A204.1 (cell line): ENCODE results near the gene SLC12A4.

Experiments
- FAIRE-seq: peaks from 2 replicates; lab custom pipeline; 2012; peaks lifted over from hg19 to GRCh38; lab: Jason Lieb, UNC

The SLC12A4 gene

GRCh38 chr16:67963292-67963661 lies 5.2 kb downstream of the SLC12A4 start:
- no peak for FAIRE-seq

- FAIRE-seq: no peak
Observed at GRCh38 chr16:67962135-67962534, 6.3 kb downstream of the SLC12A4 start.

DNA sequence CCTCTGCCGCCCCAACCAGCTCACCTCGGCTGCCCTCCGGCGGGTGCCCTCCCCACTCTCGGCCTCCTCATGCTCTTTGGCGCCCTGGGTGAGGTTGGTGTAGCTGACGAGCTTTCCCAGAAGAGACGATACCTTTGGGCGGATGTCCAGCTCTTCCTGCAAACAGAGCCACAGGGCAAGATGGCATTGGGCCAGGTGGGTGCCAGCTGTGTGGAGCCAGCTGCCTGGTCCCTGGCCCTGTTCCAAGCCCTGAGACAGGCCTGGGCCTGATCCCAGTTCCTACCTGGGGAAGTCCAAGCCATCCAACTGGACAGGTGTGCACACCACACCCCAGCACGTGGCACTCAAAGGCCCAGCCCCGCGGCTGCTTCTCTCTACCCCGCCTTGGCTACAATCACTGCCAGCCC lies 6.9 kb downstream of the SLC12A4 start:
- FAIRE-seq: no peak

- no peak for FAIRE-seq
Observed at GRCh38 chr16:67959536-67960329, 8.7 kb downstream of the SLC12A4 start.

DNA sequence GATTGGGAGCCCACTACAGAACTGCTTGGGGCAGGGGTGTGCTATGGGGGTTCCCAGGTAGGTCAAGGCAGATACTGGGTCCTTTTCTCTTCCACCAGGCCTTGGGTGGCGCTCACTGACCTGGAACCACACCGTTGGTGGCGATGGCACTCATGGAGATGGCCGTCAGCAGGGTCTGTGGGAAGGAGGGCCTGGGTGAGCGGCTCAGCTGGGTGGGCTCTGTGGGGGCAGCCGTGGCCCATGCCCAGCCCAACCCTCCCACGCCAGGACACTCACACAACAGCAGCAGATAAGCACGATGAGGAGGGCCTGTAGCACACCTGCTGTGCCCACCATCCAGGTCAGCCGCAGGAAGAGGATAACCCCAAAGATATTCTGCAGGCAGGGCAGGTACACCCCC lies 10.8 kb downstream of the SLC12A4 start:
- no peak for FAIRE-seq

GRCh38 chr16:67954421-67955196 lies 13.8 kb downstream of the SLC12A4 start:
- FAIRE-seq: no peak

GRCh38 chr16:67953641-67954375 lies 14.6 kb downstream of the SLC12A4 start:
- FAIRE-seq: no peak

DNA sequence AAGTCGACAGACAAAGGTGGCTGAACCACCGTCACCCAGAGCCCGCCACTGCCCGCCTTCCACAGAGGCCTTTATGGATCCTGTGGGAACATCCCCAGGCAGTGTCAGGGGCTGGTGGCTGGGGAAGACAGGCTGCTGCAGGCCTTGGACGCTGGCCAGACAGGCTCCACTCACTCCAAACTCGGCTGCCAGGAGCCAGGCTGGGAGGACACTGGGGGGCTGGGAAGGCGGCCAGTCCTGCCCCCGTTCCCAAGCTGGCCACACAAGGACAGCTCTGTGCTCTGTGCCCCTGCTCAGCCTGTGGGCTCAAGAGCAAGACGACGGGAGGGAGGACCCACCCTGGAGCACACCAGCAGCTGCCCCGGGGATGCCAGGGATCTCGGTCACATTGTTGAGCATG lies 17.0 kb downstream of the SLC12A4 start:
- no peak for FAIRE-seq

DNA sequence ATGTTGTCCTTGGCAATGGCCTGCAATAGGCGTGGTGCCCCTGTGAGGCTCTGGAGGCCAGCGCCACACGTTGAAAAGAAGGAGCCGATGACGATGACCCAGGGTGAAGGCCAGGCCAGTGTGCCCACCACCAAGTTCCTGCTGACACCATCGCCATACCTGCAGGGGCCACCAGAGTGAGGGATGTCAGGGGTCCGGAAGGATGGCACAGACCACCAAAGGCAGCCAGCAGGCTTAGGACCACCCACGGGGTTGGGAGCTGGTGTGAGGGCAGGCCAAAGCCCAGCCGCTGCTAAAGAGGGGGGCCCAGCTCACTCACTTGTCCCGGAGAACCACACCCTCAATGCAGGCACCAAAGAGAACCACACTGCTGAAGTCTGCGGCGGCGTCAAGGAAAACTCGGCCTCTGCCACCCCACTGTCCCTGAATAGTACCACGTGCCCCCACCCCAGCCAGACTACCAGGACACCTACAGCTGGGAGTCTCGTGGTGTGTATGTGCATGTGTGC lies 18.0 kb downstream of the SLC12A4 start:
- no peak for FAIRE-seq

- FAIRE-seq: no peak
Observed at GRCh38 chr16:67949645-67950044, 18.8 kb downstream of the SLC12A4 start.

GRCh38 chr16:67948015-67948414 lies 20.4 kb downstream of the SLC12A4 start:
- FAIRE-seq: no peak

GRCh38 chr16:67946966-67947558 lies 21.4 kb downstream of the SLC12A4 start:
- FAIRE-seq: no peak

- no peak for FAIRE-seq
Observed at GRCh38 chr16:67946128-67946569, 22.3 kb downstream of the SLC12A4 start.

GRCh38 chr16:67945392-67945933 lies 23.0 kb downstream of the SLC12A4 start:
- FAIRE-seq: no peak

GRCh38 chr16:67944690-67945391 lies 23.6 kb downstream of the SLC12A4 start:
- no peak for FAIRE-seq

DNA sequence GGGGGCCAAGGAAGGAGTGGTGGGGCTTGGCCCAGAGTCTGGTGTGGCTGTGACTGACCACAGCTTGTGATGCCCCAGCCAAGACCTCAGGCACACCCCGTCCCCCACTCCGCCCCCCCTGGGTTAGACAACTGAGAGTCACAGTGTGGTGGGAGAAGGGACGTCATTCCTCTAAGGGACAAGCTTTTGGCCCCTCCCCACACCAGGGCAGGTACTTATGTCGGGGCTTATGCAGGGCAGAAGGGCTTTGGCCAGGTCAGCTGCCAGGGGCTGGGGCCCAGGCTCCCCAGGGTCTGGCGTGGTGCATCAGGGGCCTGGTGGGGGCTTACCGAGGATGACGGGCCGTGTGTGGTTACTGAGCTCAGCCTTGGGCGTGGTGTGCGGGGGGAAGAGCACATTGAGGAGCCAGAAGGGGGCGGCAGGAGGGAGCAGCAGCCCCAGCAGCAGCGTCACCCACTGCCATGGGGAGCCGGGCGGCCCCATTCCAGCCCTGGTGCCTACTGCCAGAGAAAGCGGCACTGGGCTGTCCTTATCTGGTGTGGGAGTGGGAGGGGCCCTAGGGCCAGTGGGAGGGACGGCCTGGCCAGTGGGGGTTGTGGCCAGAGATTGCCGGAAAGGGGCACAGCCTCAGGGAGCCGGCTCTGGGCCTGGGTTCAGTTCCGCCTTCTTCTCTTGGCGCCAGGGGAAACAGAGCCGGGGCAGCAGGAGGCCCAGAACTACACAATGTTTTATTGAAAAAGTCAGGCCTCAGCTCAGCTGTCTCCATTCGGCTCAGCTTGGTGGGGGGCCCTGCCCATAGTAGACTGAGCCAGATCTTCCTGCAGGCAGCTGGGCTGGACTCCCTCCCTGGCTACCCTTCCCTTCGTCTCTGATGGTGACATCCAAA lies 24.6 kb downstream of the SLC12A4 start, which contains the start of gene LCAT:
Gene LCAT (minus strand): TSS at position 502 of the 886 bp plus-strand sequence. CDS start 19 bp downstream, at position 483.
- FAIRE-seq: no peak

- no peak for FAIRE-seq
Observed at GRCh38 chr16:67943256-67943618, 25.2 kb downstream of the SLC12A4 start.

DNA sequence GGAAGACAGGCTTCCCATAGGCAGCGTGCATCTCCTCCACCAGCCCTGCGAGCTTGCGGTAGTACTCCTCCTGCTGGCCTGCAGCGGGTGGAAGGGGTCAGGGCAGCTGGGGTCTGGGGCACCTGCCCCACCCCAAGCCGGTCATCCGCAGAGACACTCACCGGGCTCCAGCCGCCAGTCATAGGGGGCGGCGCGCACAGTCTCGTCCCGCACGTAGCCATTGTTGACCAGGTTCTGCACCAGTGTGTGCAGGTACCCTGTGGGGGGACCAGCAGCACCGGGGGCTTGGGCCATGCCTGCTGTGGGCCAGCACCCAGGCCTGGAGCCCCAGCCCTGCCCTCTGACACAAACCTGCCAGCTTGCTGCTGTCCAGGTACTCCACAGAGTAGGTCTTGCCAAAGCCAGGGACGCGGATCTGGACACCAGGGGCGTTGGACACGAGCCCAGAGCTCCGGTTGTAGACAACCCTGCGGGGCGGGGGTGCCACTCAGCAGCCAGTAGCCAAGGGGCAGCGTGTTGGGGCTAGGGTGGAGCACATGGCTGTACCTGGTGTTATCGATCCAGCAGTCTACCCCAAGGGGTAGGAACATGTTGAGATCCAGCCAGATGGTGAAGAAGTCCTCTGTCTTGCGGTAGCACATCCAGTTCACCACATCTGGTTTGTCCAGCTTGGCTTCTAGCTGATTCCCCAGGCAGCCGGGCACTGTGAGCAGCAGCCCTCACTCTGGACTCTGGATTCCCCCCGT lies 25.8 kb downstream of the SLC12A4 start:
- no peak for FAIRE-seq

- FAIRE-seq: no peak
Observed at GRCh38 chr16:67942200-67942509, 26.3 kb downstream of the SLC12A4 start.
